ENCODE results near the gene PRXL2A.

The PRXL2A gene

GRCh38 chr10:80465839-80466590, 57.7 kb downstream of the PRXL2A start:
- peaks cover 29% of the 10 kb centered on the region for H3K4me1 ChIP-seq (ENCODE audit: control insufficient read depth, insufficient read depth, low read length)
- peaks cover under 1% of the 10 kb centered on the region for H3K36me3 ChIP-seq (ENCODE audit: control insufficient read depth, insufficient read depth, low read length)
- H3K4me3 ChIP-seq (ENCODE audit: low read depth, low read length): no peak overlapping the region
- no peaks in the 10 kb centered on the region for H3K9me3 ChIP-seq (ENCODE audit: control insufficient read depth, insufficient read depth, low read length)
- H3K9ac ChIP-seq (ENCODE audit: low read depth, low read length): no peak overlapping the region
- peaks cover 19% of the 10 kb centered on the region for H3K27me3 ChIP-seq (ENCODE audit: control insufficient read depth, insufficient read depth, low read length)

GRCh38 chr10:80466724-80467326, 58.5 kb downstream of the PRXL2A start:
- peaks cover 27% of the 10 kb centered on the region for H3K4me1 ChIP-seq (ENCODE audit: control insufficient read depth, insufficient read depth, low read length)
- no peaks in the 10 kb centered on the region for H3K9me3 ChIP-seq (ENCODE audit: control insufficient read depth, insufficient read depth, low read length)
- H3K27me3 ChIP-seq (ENCODE audit: control insufficient read depth, insufficient read depth, low read length): peaks cover 19% of the 10 kb centered on the region
- no peak overlapping the region for H3K9ac ChIP-seq (ENCODE audit: low read depth, low read length)
- no peak overlapping the region for H3K4me3 ChIP-seq (ENCODE audit: low read depth, low read length)
- peaks cover 6% of the 10 kb centered on the region for H3K36me3 ChIP-seq (ENCODE audit: control insufficient read depth, insufficient read depth, low read length)

GRCh38 chr10:80468002-80468401, 59.7 kb downstream of the PRXL2A start:
- H3K4me3 ChIP-seq (ENCODE audit: low read depth, low read length): no peak overlapping the region

GRCh38 chr10:80468806-80469421, 60.6 kb downstream of the PRXL2A start:
- peaks cover 6% of the 10 kb centered on the region for H3K36me3 ChIP-seq (ENCODE audit: control insufficient read depth, insufficient read depth, low read length)
- H3K27me3 ChIP-seq (ENCODE audit: control insufficient read depth, insufficient read depth, low read length): peaks cover 19% of the 10 kb centered on the region
- H3K4me3 ChIP-seq (ENCODE audit: low read depth, low read length): no peak overlapping the region
- peaks cover 25% of the 10 kb centered on the region for H3K4me1 ChIP-seq (ENCODE audit: control insufficient read depth, insufficient read depth, low read length)
- no peak overlapping the region for H3K9ac ChIP-seq (ENCODE audit: low read depth, low read length)
- no peaks in the 10 kb centered on the region for H3K9me3 ChIP-seq (ENCODE audit: control insufficient read depth, insufficient read depth, low read length)

More at GRCh38 chr10:80468002-80468401, 59.7 kb downstream of the PRXL2A start:
- Histone ChIP-seq H3K27me3 (ENCODE audit: control insufficient read depth, insufficient read depth, low read length) (peaks cover 19% of the 10 kb centered on the region), H3K4me1 (ENCODE audit: control insufficient read depth, insufficient read depth, low read length) (peaks cover 27% of the 10 kb centered on the region), H3K36me3 (ENCODE audit: control insufficient read depth, insufficient read depth, low read length) (peaks cover 6% of the 10 kb centered on the region), H3K9me3 (ENCODE audit: control insufficient read depth, insufficient read depth, low read length) (no peaks in the 10 kb centered on the region), H3K9ac (ENCODE audit: low read depth, low read length) (no peak overlapping the region)

- H3K4me1 ChIP-seq (ENCODE audit: control insufficient read depth, insufficient read depth, low read length): peaks cover 22% of the 10 kb centered on the region
- H3K4me3 ChIP-seq (ENCODE audit: low read depth, low read length): no peak overlapping the region
- H3K9ac ChIP-seq (ENCODE audit: low read depth, low read length): no peak overlapping the region
- no peaks in the 10 kb centered on the region for H3K9me3 ChIP-seq (ENCODE audit: control insufficient read depth, insufficient read depth, low read length)
- H3K36me3 ChIP-seq (ENCODE audit: control insufficient read depth, insufficient read depth, low read length): peaks cover 6% of the 10 kb centered on the region
- peaks cover 19% of the 10 kb centered on the region for H3K27me3 ChIP-seq (ENCODE audit: control insufficient read depth, insufficient read depth, low read length)
These were observed 61.9 kb downstream of the PRXL2A start for GRCh38 chr10:80470266-80470665.

- Histone ChIP-seq H3K4me1 (ENCODE audit: control insufficient read depth, insufficient read depth, low read length) (peaks cover 19% of the 10 kb centered on the region), H3K27me3 (ENCODE audit: control insufficient read depth, insufficient read depth, low read length) (peaks cover 19% of the 10 kb centered on the region), H3K36me3 (ENCODE audit: control insufficient read depth, insufficient read depth, low read length) (peaks cover 6% of the 10 kb centered on the region), H3K9me3 (ENCODE audit: control insufficient read depth, insufficient read depth, low read length) (no peaks in the 10 kb centered on the region), H3K4me3 (ENCODE audit: low read depth, low read length) (no peak overlapping the region), H3K9ac (ENCODE audit: low read depth, low read length) (no peak overlapping the region)
These were observed 62.6 kb downstream of the PRXL2A start for GRCh38 chr10:80471001-80471400.

GRCh38 chr10:80471715-80472233, 63.4 kb downstream of the PRXL2A start:
- Histone ChIP-seq H3K36me3 (ENCODE audit: control insufficient read depth, insufficient read depth, low read length) (peaks cover 6% of the 10 kb centered on the region), H3K4me1 (ENCODE audit: control insufficient read depth, insufficient read depth, low read length) (peaks cover 19% of the 10 kb centered on the region), H3K9ac (ENCODE audit: low read depth, low read length) (no peak overlapping the region), H3K27me3 (ENCODE audit: control insufficient read depth, insufficient read depth, low read length) (peaks cover 16% of the 10 kb centered on the region), H3K4me3 (ENCODE audit: low read depth, low read length) (no peak overlapping the region), H3K9me3 (ENCODE audit: control insufficient read depth, insufficient read depth, low read length) (no peaks in the 10 kb centered on the region)

GRCh38 chr10:80472234-80473095, 64.1 kb downstream of the PRXL2A start:
- Histone ChIP-seq H3K4me1 (ENCODE audit: control insufficient read depth, insufficient read depth, low read length) (peaks cover 13% of the 10 kb centered on the region), H3K27me3 (ENCODE audit: control insufficient read depth, insufficient read depth, low read length) (peaks cover 14% of the 10 kb centered on the region), H3K4me3 (ENCODE audit: low read depth, low read length) (no peak overlapping the region), H3K9me3 (ENCODE audit: control insufficient read depth, insufficient read depth, low read length) (no peaks in the 10 kb centered on the region), H3K9ac (ENCODE audit: low read depth, low read length) (no peak overlapping the region), H3K36me3 (ENCODE audit: control insufficient read depth, insufficient read depth, low read length) (peaks cover 6% of the 10 kb centered on the region)

GRCh38 chr10:80473096-80473657, 64.8 kb downstream of the PRXL2A start:
- Histone ChIP-seq H3K4me1 (ENCODE audit: control insufficient read depth, insufficient read depth, low read length) (peaks cover 12% of the 10 kb centered on the region), H3K4me3 (ENCODE audit: low read depth, low read length) (no peak overlapping the region), H3K27me3 (ENCODE audit: control insufficient read depth, insufficient read depth, low read length) (peaks cover 9% of the 10 kb centered on the region), H3K9me3 (ENCODE audit: control insufficient read depth, insufficient read depth, low read length) (no peaks in the 10 kb centered on the region), H3K36me3 (ENCODE audit: control insufficient read depth, insufficient read depth, low read length) (peaks cover 6% of the 10 kb centered on the region), H3K9ac (ENCODE audit: low read depth, low read length) (no peak overlapping the region)

- Histone ChIP-seq H3K27me3 (ENCODE audit: control insufficient read depth, insufficient read depth, low read length) (peaks cover 6% of the 10 kb centered on the region), H3K4me1 (ENCODE audit: control insufficient read depth, insufficient read depth, low read length) (peaks cover 12% of the 10 kb centered on the region), H3K4me3 (ENCODE audit: low read depth, low read length) (no peak overlapping the region), H3K9me3 (ENCODE audit: control insufficient read depth, insufficient read depth, low read length) (no peaks in the 10 kb centered on the region), H3K9ac (ENCODE audit: low read depth, low read length) (no peak overlapping the region), H3K36me3 (ENCODE audit: control insufficient read depth, insufficient read depth, low read length) (peaks cover 6% of the 10 kb centered on the region)
These were observed 65.6 kb downstream of the PRXL2A start for GRCh38 chr10:80473692-80474596.
